NAMALWA (cell line): ENCODE data around the gene PLEKHA5.
"Not testable (repeated sequence)": the region's sequence is repeated elsewhere in the genome, so short reads cannot be mapped to it uniquely, and the experiment has no call there.

Experiments
- DNase-seq: peaks from one replicate; pipeline ENCODE4 v3.0.0-alpha.2; 2015; ENCODE audit warnings: low spot score

PLEKHA5 gene

GRCh38 chr12:19410629-19411185 is 281.2 kb downstream of the PLEKHA5 start:
- no peak for DNase-seq

- DNase-seq: no peak
These were observed 282.0 kb downstream of the PLEKHA5 start for GRCh38 chr12:19411234-19412204.

GRCh38 chr12:19412844-19413243 is 283.3 kb downstream of the PLEKHA5 start:
- DNase-seq: no peak

GRCh38 chr12:19413582-19413981 is 284.0 kb downstream of the PLEKHA5 start:
- not testable (repeated sequence) for DNase-seq

- no peak for DNase-seq
These were observed 286.0 kb downstream of the PLEKHA5 start for GRCh38 chr12:19415563-19415962.

GRCh38 chr12:19419086-19419485 is 289.6 kb downstream of the PLEKHA5 start:
- DNase-seq: no peak

GRCh38 chr12:19421503-19422282 is 292.2 kb downstream of the PLEKHA5 start:
- DNase-seq: no peak

- DNase-seq: no peak
These were observed 293.8 kb downstream of the PLEKHA5 start for GRCh38 chr12:19423166-19423930.
